Vagina (tissue), 2 donors: ENCODE data around the gene CELF4.

Experiments used
- CTCF ChIP-seq, 3 experiments: fragments of 450-650 bp in 2 of 3; fragments of 200-600 bp in 1 of 3; sonication (generic) in 1 of 3; IDR thresholded peaks; one replicate each; pipeline ENCODE4 v1.5.1; 2017 to 2019; ENCODE audit warnings: antibody characterized with exemption in 3 of 3, mild to moderate bottlenecking in 2 of 3, moderate library complexity in 2 of 3
- POLR2A ChIP-seq, 2 donors: fragments of 450-650 bp; IDR thresholded peaks; one replicate each; pipeline ENCODE4 v1.6.1; 2017; ENCODE audit warnings: antibody characterized with exemption in 2 of 2, mild to moderate bottlenecking in 2 of 2, moderate library complexity in 2 of 2

GRCh38 chr18:37465958-37466357, 99.6 kb downstream of the CELF4 start:
- TF ChIP-seq CTCF (IDR thresholded peaks at IDR 0.05) (no peak), POLR2A (IDR thresholded peaks at IDR 0.05) (no peak)
